DMS153 (cell line): ENCODE data around the gene AXIN1.
"Not testable (repeated sequence)": the region's sequence is repeated elsewhere in the genome, so short reads cannot be mapped to it uniquely, and the experiment has no call there.

Source experiments
- DNase-seq: peaks from one replicate; lab custom pipeline; 2025; lab: John Stamatoyannopoulos, UW

Gene AXIN1

GRCh38 chr16:281660-282255 lies 70.8 kb downstream of the AXIN1 start:
- no peak for DNase-seq

- DNase-seq, result no peak
Observed at GRCh38 chr16:280991-281659, 71.4 kb downstream of the AXIN1 start.

DNA sequence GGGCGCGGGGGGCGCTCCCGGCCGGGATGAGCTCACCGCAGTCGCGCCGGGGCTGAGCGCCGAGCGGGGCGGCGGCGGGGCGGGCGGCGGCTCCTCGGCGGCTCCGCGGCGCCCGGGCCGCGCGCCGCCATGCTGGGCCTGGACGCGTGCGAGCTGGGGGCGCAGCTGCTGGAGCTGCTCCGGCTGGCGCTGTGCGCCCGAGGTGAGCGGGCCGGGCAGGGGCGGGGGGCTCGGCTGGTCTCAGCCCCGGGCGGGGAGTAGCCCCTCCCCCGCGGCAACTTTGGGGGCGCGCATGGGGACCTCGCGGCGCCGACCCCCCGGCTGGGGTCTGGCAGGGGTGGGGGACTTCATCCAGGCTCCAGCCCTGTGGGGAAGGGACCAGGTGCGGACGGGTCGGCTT lies 72.0 kb downstream of the AXIN1 start, which contains the start of gene ARHGDIG:
Gene ARHGDIG (plus strand): TSS at position 40 of the 400 bp plus-strand sequence. CDS start 90 bp downstream, at position 130.
- DNase-seq, result no peak

DNA sequence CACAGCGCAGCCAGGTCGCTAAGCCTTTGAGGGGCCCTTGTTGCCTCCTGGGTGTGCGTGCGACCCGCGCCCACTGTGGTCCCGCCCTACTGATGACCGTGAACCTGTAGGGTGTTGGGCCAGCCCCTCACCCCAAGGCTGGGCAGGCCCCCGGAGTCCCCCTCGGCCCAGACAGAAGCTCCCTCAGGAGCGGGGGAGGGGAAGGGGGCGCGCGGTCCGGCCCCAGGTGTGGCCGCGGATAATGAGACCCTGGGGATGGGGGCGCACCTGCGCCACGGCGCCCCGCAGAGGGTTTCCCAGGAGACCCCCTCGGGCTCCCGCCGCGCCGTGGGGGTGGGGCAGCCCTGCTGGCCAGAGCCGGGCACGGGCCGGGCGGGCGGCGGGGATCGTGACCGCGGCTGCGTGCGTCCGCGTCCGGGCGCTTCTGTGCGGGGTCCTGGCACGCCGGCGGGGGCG lies 72.5 kb downstream of the AXIN1 start:
- DNase-seq, result no peak

GRCh38 chr16:279531-279930 lies 73.0 kb downstream of the AXIN1 start:
- DNase-seq, result no peak

DNA sequence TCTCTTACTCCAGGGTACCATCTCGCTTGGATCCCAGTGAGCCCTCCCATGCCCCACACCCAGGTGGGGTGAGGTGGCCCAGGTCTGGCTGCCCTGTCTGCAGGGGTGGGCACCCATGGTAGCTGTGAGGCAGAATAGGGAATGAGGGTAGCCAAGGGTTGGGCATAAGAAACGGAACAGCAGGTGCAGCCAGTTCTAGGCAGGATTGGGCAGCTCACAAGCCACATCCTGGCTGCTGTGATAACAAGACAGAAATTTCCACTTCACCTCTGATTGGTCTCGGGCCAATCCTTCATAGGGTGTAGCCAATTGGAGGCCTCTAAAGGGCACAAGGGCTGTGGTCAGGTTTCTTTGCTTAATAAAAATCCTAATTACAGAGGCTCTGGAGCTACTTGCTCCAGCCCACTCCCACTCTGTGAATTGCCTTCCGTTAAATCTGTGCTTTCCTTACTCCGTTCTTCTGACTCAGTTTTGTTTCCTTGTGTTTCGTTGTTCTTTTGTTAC lies 73.6 kb downstream of the AXIN1 start:
- peak; percentile 72 for DNase-seq

- DNase-seq, result no peak
Observed at GRCh38 chr16:276426-277077, 76.0 kb downstream of the AXIN1 start.

DNA sequence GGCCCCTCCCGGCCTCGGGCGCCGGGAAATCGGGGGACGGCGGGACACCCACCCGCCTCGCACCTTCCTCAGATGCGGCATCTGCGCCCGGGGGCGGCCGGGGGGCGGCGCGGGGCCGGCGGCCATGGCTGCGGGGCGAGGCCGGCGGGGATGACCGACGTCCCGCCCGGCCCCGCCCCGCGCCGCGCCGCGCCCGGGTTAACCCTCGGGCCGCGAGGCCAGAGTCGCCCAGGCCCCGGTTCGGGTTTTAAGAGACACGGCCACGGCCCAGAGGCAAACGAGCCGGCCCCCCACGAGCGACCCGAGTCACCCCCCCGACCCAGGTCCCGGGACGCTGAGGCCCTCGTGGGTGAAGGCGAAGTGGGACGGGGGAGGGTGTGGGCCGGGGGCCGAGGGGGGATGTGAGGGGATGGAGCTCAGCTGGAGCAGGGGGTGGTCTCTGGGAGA lies 76.7 kb downstream of the AXIN1 start, which contains the start of gene RGS11:
Gene RGS11 (minus strand): TSS at position 159 of the 447 bp plus-strand sequence. CDS start 33 bp downstream, at position 126.
- DNase-seq, result no peak

DNA sequence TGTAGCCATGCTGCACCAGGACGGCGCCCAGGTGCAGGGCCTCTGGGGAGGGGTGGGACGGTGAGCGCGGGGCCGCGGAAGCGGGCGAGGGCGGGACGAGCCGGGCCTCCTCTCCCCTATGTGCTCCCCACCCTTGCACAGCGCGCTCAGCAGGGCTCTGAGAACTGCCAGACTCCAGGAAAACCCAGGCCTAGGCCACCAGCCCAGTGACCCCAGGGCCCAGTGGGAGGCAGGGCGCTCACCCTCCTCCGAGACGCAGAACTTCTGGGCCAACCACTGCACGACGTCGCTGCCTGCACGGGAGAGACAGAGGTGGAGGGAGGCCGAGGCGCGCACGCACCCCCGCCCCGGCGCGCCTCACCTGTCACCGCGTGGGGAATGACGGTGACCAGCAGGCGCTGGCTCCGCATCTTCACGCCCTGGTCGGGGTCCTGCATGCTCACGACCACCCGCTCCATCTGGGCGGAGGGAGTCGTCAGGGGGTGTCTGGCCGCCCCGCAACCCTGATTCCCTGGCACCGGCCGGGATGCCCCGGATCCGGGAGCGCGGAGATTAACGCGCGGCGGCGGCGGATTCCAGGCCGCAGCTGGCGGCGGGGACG lies 77.4 kb downstream of the AXIN1 start:
- no peak for DNase-seq

- no peak for DNase-seq
Observed at GRCh38 chr16:273547-274421, 78.7 kb downstream of the AXIN1 start.

DNA sequence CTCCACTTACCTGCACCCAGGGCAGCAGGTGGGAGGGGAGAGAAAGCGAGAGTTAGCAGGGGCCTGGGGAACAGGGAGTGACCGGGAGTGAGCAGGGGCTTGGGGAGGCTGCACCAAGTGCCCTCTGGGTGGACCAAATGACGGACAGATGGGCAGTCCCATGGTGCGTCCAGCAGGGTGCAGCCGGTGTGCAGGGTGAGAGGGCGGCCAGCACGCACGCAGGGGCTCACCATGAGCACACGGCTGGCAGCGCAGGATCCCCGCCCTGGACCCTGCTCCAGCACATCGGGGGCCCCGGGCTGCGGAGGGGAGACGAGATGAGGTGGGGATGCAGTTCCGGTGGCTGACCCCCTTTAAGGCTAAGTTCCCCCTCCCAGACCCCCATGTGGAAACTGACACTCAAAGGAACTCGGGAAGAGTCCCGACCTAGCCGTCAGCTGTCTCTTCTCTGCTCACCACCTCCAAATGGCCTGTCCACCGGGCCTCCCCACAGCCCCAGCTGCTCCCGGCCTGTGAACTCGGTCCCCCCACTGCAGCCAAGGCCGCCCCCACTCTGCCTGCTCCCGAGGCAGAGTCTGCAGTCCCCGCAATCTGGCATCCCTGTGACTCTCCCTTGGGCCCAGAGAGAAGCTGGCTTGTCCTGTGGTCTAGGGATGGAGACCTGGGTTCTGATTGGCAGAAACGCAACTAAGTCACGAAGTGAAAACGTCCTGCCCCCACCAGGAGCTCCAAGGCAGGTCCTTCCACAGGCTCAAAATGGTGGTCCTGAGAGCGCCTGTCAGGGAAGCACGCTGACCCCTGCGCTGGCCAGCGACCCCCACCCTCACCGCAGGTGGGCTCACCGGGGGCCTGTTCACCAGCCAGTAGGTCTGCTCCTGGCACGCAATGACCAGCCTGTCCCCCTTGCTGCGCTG lies 79.6 kb downstream of the AXIN1 start:
- DNase-seq, result no peak

DNA sequence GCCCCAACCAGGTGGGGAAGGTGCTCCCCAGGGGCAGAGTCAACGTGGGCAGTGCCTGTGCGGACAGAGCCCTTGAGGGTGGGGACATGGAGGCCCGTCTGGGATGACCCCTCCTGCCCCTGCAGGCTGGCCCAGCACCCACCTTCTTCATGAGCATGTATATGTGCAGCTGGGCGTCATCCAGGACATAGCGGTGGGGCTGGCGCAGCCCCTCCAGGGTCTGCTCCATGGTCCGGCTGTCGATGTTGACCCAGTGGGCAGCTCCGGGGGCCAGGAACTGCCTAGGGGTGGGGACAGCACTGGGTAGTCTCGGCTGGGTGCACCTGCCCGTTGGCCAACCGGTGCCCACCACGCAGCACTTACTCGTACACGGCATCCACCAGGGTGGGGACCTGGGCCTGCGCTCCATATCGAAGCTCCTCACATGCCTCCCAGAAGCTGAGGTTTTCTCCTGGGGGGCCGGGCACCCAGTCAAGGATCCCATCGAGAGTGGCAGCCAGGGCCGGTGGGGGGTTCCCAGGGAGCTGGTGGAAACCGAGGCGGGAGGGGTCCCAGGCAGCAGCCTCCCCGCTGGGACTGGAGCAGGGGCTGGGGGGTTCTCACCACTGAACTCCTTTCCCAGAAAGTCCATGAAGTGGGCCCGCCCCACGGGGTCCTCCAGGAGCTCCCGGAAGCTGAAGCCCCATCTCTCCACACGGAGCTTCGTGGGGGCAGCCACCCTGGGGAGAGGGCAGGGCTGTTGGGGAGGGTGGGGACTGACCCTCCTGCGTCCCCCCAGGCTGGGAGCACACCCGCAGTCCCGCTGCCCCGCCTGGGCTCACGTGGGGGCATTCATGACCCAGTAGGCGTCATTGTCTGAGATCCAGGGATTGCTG lies 81.9 kb downstream of the AXIN1 start:
- no peak for DNase-seq

DNA sequence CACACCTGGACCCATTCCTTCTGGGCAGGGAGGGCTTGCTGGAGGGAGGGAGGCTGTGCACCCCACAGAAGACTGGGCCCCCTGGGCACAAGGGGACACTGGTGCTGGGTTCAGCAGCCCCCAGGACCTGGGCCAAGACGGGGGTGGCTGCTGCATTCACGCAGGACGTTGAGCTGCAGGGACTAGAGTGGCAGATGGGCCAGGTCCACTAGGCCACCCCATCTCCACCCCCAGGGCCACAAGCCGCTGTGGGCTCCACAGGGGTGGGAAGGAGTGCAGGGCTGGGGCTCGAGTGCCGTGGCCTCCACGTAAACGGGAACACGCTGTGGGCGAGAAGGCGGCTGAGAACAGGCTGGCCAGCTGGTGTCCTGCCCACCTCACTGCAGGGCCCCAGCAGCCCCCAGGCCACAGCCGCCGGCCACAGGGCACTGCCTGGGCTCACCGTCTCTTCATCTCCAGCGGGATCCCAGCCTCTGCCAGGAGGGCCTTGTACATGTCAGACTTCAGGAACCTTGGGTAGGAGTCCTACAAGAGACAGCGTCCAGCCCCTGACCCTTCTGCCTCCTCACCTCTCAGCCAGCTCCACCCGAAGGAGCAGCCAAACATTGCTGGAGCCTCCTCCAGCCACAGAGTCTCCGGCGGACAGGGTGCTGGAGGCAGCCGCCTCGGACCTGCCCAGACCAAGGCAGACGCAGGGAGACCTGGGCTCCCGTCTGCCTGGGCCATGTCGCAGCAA lies 83.3 kb downstream of the AXIN1 start:
- DNase-seq, result no peak

GRCh38 chr16:268141-269053 lies 84.1 kb downstream of the AXIN1 start:
- peak; percentile 9 for DNase-seq

GRCh38 chr16:267562-267961 lies 85.0 kb downstream of the AXIN1 start:
- not testable (repeated sequence) for DNase-seq

DNA sequence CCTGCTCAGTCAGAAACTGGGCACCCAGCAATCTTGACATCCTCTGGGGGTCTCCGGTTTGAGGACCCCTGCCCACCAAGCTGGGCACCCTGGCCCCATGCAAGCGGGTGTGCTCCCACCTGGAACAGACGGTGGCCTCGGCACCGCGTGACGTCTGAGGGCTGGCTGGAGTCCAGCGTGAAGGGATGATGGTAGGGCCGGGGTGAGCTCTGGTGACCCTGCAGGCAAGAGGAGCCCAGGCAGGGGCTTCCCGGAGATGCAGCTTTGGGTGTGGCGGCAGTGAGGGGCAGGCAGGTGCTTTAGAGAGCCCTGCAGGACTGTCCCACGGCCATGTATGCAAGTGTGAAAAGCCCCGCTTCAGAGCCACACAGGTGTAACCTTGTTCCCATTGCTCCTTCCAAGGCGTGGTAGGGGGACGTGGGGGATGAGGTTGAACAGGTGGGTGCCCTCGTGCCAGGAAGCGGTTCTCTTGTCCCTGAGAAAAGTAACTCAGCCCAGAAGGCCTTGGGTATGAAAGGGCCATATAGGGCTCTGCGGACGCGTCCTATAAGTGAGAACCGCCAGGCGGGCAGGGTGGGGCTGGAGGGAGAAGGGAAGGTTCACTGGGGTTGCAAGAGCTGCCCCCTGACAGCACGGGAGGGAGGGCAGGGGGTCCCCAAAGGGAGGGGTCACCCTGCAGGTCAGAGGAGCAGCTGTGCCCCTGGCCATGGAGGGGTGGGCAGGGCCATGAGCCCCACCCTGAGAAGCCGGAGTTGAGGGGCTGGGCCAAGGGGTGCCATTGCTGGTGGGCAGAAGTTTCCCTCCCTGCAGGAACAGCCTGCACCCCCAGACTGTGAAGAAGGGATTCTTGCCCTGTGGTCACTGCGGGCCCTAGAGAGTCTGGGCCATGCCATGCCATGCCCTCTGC lies 86.0 kb downstream of the AXIN1 start:
- DNase-seq, result no peak
